ENCODE results near the gene BLTP3B.

The BLTP3B gene

GRCh38 chr12:100106861-100107260 lies 35.8 kb downstream of the BLTP3B start:
- FAIRE-seq, result no peak

- no peak for FAIRE-seq
Measured at GRCh38 chr12:100105661-100106060, 37.0 kb downstream of the BLTP3B start.

- no peak for FAIRE-seq
Measured at GRCh38 chr12:100101000-100101399, 41.7 kb downstream of the BLTP3B start.

All from colon (tissue), 2 donors.